RWPE2 (cell line): Measurements from ENCODE around the gene BBS7.

ENCODE experiments used
- ATAC-seq: fragments of 200-7000 bp; cut with Tn5 transposase; 3 replicates; pipeline ENCODE4 v1.9.1; 2021; ENCODE audit warnings: low read depth
- DNase-seq: peaks from one replicate; pipeline ENCODE4 v3.0.0-alpha.2; 2020; ENCODE audit warnings: low spot score
- H3K27ac ChIP-seq: fragments of 450-650 bp; 2 replicates; pipeline ENCODE4 v1.5.1; 2017; ENCODE audit warnings: mild to moderate bottlenecking; ENCODE audit not compliant: poor library complexity, severe bottlenecking
- H3K27me3 ChIP-seq: fragments of 250-450 bp; sonication (Bioruptor Pico); 2 replicates; pipeline ENCODE4 v1.5.1; 2021; ENCODE audit warnings: mild to moderate bottlenecking, moderate library complexity; ENCODE audit not compliant: insufficient read depth, poor library complexity, severe bottlenecking
- H3K36me3 ChIP-seq: fragments of 250-450 bp; sonication (Bioruptor Pico); 2 replicates; pipeline ENCODE4 v1.5.1; 2020; ENCODE audit warnings: low read depth, mild to moderate bottlenecking, moderate library complexity
- H3K4me1 ChIP-seq: fragments of 250-450 bp; sonication (Bioruptor Pico); 2 replicates; pipeline ENCODE4 v1.5.1; 2021; ENCODE audit warnings: mild to moderate bottlenecking, moderate library complexity; ENCODE audit not compliant: insufficient read depth, poor library complexity, severe bottlenecking
- H3K4me3 ChIP-seq: fragments of 250-450 bp; sonication (Bioruptor Pico); 2 replicates; pipeline ENCODE4 v1.5.1; 2021; ENCODE audit warnings: mild to moderate bottlenecking, moderate library complexity; ENCODE audit not compliant: severe bottlenecking
- H3K9me3 ChIP-seq: fragments of 250-450 bp; sonication (Bioruptor Pico); 2 replicates; pipeline ENCODE4 v1.5.1; 2021; ENCODE audit warnings: mild to moderate bottlenecking, moderate library complexity; ENCODE audit not compliant: severe bottlenecking
- CTCF ChIP-seq: fragments of 450-650 bp; IDR thresholded peaks from one replicate; pipeline ENCODE4 v1.5.1; 2017; ENCODE audit warnings: mild to moderate bottlenecking, moderate library complexity; ENCODE audit not compliant: poor library complexity, severe bottlenecking

Gene BBS7

GRCh38 chr4:121788896-121789295 lies 81.4 kb downstream of the BBS7 start:
- H3K27ac ChIP-seq: peak overlapping the region; percentile 74
- peaks cover 28% of the 10 kb centered on the region for H3K4me1 ChIP-seq
- no peak for DNase-seq
- no peak for ATAC-seq
- H3K4me3 ChIP-seq: no peak overlapping the region
- no peak for TF ChIP-seq CTCF
- no peaks in the 10 kb centered on the region for H3K27me3 ChIP-seq
- H3K9me3 ChIP-seq: no peaks in the 10 kb centered on the region
- no peaks in the 10 kb centered on the region for H3K36me3 ChIP-seq

- no peak for TF ChIP-seq CTCF
- ATAC-seq (no peak), DNase-seq (no peak)
- Histone ChIP-seq H3K27ac (peak overlapping the region; percentile 51), H3K4me3 (no peak overlapping the region), H3K9me3 (no peaks in the 10 kb centered on the region), H3K27me3 (no peaks in the 10 kb centered on the region), H3K4me1 (peaks cover 28% of the 10 kb centered on the region), H3K36me3 (no peaks in the 10 kb centered on the region)
Measured at GRCh38 chr4:121786221-121786620, 84.1 kb downstream of the BBS7 start.

GRCh38 chr4:121785479-121785878 lies 84.8 kb downstream of the BBS7 start:
- H3K27ac ChIP-seq: peak overlapping the region; percentile 51

GRCh38 chr4:121784975-121785374 lies 85.3 kb downstream of the BBS7 start:
- Histone ChIP-seq H3K4me3 (no peak overlapping the region), H3K27me3 (no peaks in the 10 kb centered on the region), H3K4me1 (peaks cover 21% of the 10 kb centered on the region), H3K36me3 (no peaks in the 10 kb centered on the region), H3K9me3 (no peaks in the 10 kb centered on the region), H3K27ac (peak overlapping the region; percentile 51)
- ATAC-seq (peak; percentile 98), DNase-seq (peak; percentile 68)
- no peak for TF ChIP-seq CTCF

More at GRCh38 chr4:121785479-121785878, 84.8 kb downstream of the BBS7 start:
- Histone ChIP-seq H3K4me3 (no peak overlapping the region), H3K27me3 (no peaks in the 10 kb centered on the region), H3K9me3 (no peaks in the 10 kb centered on the region), H3K36me3 (no peaks in the 10 kb centered on the region), H3K4me1 (peaks cover 26% of the 10 kb centered on the region)
- no peak for DNase-seq
- ATAC-seq: no peak
- no peak for TF ChIP-seq CTCF

- Histone ChIP-seq H3K27ac (peak overlapping the region; percentile 51), H3K9me3 (no peaks in the 10 kb centered on the region), H3K27me3 (no peaks in the 10 kb centered on the region), H3K4me3 (no peak overlapping the region), H3K4me1 (peaks cover 15% of the 10 kb centered on the region), H3K36me3 (no peaks in the 10 kb centered on the region)
- no peak for TF ChIP-seq CTCF
- DNase-seq (no peak), ATAC-seq (no peak)
Measured at GRCh38 chr4:121784401-121784800, 85.9 kb downstream of the BBS7 start.
